Measurements from ENCODE around the gene BMP2K. TPM values are rescaled to one million over a fixed set of nuclear protein-coding genes. Genes with fewer than 3 reads are reported as not detected.

The BMP2K gene
- 45.3 and 57.9 TPM in 2 replicates for total RNA-seq

- DNase-seq (ENCODE audit: extremely low read depth, low read depth, low spot score), result no peak
These were observed at the start of gene BMP2K for GRCh38 chr4:78776079-78776728. Gene BMP2K (plus strand): TSS chr4:78776350. CDS start chr4:78776544, 194 bp downstream.

GRCh38 chr4:78726546-78726945, 49.6 kb upstream of the BMP2K start:
- DNase-seq (ENCODE audit: extremely low read depth, low read depth, low spot score), result no peak

GRCh38 chr4:78732332-78733104, 43.6 kb upstream of the BMP2K start:
- DNase-seq (ENCODE audit: extremely low read depth, low read depth, low spot score), result no peak

- DNase-seq (ENCODE audit: extremely low read depth, low read depth, low spot score), result no peak
These were observed 41.5 kb upstream of the BMP2K start for GRCh38 chr4:78734441-78735162.

GRCh38 chr4:78735697-78736096, 40.5 kb upstream of the BMP2K start:
- no peak for DNase-seq (ENCODE audit: extremely low read depth, low read depth, low spot score)

GRCh38 chr4:78737035-78737434, 39.1 kb upstream of the BMP2K start:
- no peak for DNase-seq (ENCODE audit: extremely low read depth, low read depth, low spot score)

GRCh38 chr4:78737973-78738372, 38.2 kb upstream of the BMP2K start:
- no peak for DNase-seq (ENCODE audit: extremely low read depth, low read depth, low spot score)

GRCh38 chr4:78742300-78742699, 33.9 kb upstream of the BMP2K start:
- no peak for DNase-seq (ENCODE audit: extremely low read depth, low read depth, low spot score)

- DNase-seq (ENCODE audit: extremely low read depth, low read depth, low spot score), result no peak
These were observed 28.7 kb upstream of the BMP2K start for GRCh38 chr4:78747475-78747922.

GRCh38 chr4:78748381-78748780, 27.8 kb upstream of the BMP2K start:
- DNase-seq (ENCODE audit: extremely low read depth, low read depth, low spot score), result no peak

- no peak for DNase-seq (ENCODE audit: extremely low read depth, low read depth, low spot score)
These were observed 26.7 kb upstream of the BMP2K start for GRCh38 chr4:78749258-78749971.

GRCh38 chr4:78749972-78750727, 26.0 kb upstream of the BMP2K start:
- DNase-seq (ENCODE audit: extremely low read depth, low read depth, low spot score), result no peak

GRCh38 chr4:78753091-78753490, 23.1 kb upstream of the BMP2K start:
- DNase-seq (ENCODE audit: extremely low read depth, low read depth, low spot score), result no peak

- DNase-seq (ENCODE audit: extremely low read depth, low read depth, low spot score), result no peak
These were observed 21.3 kb upstream of the BMP2K start for GRCh38 chr4:78754872-78755271.

GRCh38 chr4:78756137-78756536, 20.0 kb upstream of the BMP2K start:
- DNase-seq (ENCODE audit: extremely low read depth, low read depth, low spot score), result no peak

- no peak for DNase-seq (ENCODE audit: extremely low read depth, low read depth, low spot score)
These were observed 19.4 kb upstream of the BMP2K start for GRCh38 chr4:78756776-78757175.

GRCh38 chr4:78757574-78757973, 18.6 kb upstream of the BMP2K start:
- DNase-seq (ENCODE audit: extremely low read depth, low read depth, low spot score), result no peak

- no peak for DNase-seq (ENCODE audit: extremely low read depth, low read depth, low spot score)
These were observed 18.1 kb upstream of the BMP2K start for GRCh38 chr4:78758085-78758484.

GRCh38 chr4:78762529-78762928, 13.6 kb upstream of the BMP2K start:
- DNase-seq (ENCODE audit: extremely low read depth, low read depth, low spot score), result no peak

- no peak for DNase-seq (ENCODE audit: extremely low read depth, low read depth, low spot score)
These were observed 12.9 kb upstream of the BMP2K start for GRCh38 chr4:78763251-78763650.
